Fibroblast of lung (primary cell): ENCODE measurements around the gene ABLIM3.

Experiments used
- EZH2 ChIP-seq: IDR thresholded peaks from 2 replicates; pipeline ENCODE4 v1.5.1; 2012; ENCODE audit warnings: low read length, control low read depth, mild to moderate bottlenecking; ENCODE audit errors: missing control alignments
- TF ChIP-seq, protein P1 (sequence below), 2 donors: IDR thresholded peaks in 1 of 2; conservative IDR thresholded peaks in 1 of 2; 1 replicate in 1 of 2; 2 replicates in 1 of 2; pipeline ENCODE4 v1.5.1; 2011 to 2012; ENCODE audit warnings: low read length in 2 of 2, control low read depth in 1 of 2, inconsistent platforms in 1 of 2, low read depth in 1 of 2, mild to moderate bottlenecking in 1 of 2

DNA sequence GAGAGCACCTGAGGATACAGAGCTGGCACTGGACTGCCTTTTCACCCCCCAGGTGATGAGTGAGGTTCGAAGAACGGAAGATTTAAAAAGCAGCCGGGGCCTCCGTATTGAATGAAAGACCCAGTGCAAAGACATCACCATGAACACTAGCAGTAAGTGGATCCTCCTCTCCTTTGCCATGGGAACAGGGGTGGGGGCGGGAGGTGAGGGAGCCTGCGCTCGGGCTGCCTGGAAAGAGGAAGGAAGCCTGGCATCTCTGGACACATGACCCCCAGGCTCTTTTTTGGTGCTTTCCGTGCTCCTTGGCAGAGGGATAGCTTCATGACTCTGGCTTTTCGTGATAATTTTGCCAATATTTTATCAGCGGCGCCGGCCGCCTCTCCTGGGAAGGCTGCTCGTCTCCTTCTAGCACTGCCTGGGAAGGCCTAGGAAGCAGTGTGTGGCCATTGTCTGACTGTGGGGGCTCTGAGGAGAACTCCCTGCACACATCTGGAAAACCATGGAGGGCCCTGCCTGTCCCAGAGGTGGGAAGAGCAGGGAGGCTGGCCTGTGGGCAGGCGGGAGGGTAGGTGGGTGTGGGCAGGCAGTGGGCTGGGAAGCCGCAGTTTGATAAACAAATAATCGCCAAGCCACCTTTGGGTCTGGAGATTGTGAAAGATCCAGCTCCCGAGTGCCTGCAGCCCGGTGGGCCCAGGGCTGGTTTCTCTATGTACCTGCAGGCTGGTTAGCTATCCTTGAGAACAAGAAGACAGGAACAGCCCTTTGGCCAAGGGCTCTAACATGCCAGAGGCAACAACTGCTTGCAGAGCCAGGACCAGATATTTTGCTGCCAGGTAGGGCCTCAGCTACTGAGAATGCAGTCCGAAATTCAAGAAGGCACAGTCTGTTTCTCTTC, 911 bp downstream of the ABLIM3 start:
- TF ChIP-seq, protein P1, sequence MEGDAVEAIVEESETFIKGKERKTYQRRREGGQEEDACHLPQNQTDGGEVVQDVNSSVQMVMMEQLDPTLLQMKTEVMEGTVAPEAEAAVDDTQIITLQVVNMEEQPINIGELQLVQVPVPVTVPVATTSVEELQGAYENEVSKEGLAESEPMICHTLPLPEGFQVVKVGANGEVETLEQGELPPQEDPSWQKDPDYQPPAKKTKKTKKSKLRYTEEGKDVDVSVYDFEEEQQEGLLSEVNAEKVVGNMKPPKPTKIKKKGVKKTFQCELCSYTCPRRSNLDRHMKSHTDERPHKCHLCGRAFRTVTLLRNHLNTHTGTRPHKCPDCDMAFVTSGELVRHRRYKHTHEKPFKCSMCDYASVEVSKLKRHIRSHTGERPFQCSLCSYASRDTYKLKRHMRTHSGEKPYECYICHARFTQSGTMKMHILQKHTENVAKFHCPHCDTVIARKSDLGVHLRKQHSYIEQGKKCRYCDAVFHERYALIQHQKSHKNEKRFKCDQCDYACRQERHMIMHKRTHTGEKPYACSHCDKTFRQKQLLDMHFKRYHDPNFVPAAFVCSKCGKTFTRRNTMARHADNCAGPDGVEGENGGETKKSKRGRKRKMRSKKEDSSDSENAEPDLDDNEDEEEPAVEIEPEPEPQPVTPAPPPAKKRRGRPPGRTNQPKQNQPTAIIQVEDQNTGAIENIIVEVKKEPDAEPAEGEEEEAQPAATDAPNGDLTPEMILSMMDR (conservative IDR thresholded peaks at IDR 0.05 in 1 of 2, IDR thresholded peaks at IDR 0.05 in 1 of 2; ENCODE audit: low read depth in 1 of 2, low read length in 2 of 2), result no peak
- TF ChIP-seq EZH2, result no peak
